H7 (cell line): ENCODE results near the gene CXCL12. TPM values are rescaled to one million over a fixed set of nuclear protein-coding genes. Genes with fewer than 3 reads are reported as not detected.
A peak's percentile ranks its signal among the peaks of the same experiment; 100 is the strongest.

Experiments used
- DNase-seq: peaks from one replicate; pipeline ENCODE4 v3.0.0; 2012
- H3K27me3 ChIP-seq: 2 replicates; pipeline ENCODE4 v1.6.0; 2011; ENCODE audit warnings: mild to moderate bottlenecking, low read length; ENCODE audit not compliant: control insufficient read depth, insufficient read depth
- H3K36me3 ChIP-seq: replicated peaks from 2 replicates; pipeline ENCODE4 v1.5.1; 2011; ENCODE audit warnings: low read length; ENCODE audit not compliant: control insufficient read depth, insufficient read depth
- H3K4me3 ChIP-seq: 2 replicates; pipeline ENCODE4 v1.5.1; 2011; ENCODE audit warnings: low read depth, mild to moderate bottlenecking, control low read depth, low read length, moderate library complexity; ENCODE audit not compliant: insufficient read depth
- total RNA-seq: library from RNA; depleted of rRNA; stranded (reverse); fragments of >200 nt; shearing (Covaris generic); gene quantifications from 2 replicates; pipeline ENCODE4 v1.2.3, GENCODE V29; 2014

Gene CXCL12
- total RNA-seq, 1 experiment from 2014 or later = 21.1 TPM

DNA sequence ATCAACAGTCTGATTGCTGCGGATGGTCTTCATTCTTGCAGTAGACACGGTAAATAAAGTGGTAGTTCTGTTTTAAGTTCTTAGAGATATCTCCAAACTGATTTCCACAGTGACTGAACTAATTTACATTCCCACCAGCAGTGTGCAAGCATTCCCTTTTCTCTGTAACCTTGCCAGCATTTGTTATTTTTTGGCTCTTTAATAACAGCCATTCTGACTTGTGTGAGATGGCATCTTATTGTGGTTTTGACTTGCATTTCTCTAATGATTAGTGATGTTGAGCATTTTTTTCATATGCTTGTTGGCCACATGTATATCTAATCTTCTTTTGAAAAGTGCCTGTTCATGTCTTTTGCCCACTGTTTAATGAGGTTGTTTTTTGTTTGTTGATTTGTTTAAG, 30.2 kb upstream of the CXCL12 start:
- H3K36me3 ChIP-seq = no peaks in the 10 kb centered on the region
- no peak overlapping the region for H3K4me3 ChIP-seq
- no peak for DNase-seq
- H3K27me3 ChIP-seq = no peaks in the 10 kb centered on the region

DNA sequence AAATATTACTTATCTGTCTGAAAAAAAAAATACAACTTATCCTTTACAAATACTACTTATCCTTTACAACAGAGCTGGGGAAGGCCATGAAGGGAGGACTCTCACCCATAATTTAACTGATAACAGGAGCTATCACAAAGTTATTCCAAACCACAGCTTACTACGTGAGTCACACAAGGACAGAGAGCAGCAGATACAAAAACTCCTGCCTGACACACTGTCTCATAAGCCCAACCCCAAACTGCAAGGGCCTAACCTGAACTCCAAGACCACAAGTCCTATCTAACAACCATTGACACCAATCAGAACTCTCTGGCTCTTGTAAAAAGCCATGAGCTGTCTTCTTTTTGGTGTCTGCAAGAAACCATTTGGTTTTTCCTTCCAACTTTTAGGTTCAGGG, 28.5 kb upstream of the CXCL12 start:
- no peaks in the 10 kb centered on the region for H3K36me3 ChIP-seq
- no peak overlapping the region for H3K4me3 ChIP-seq
- DNase-seq = no peak
- no peaks in the 10 kb centered on the region for H3K27me3 ChIP-seq

DNA sequence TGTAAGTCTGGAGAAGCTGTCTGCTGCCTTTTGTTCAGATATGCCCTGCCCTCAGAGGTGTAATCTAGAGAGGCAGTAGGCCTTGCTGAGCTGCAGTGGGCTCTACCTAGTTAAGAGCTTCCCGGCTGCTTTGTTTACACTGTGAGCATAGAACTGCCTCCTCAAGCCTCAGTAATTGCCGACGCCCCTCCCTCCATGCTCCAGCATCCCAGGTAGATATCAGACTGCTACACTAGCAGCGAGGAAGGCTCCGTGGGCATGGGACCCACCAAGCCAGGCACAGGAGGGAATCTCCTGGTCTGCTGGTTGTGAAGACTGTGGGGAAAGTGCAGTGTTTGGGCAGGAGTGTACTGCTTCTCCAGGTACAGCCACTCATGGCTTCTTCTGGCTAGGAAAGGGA, 26.4 kb upstream of the CXCL12 start:
- no peak overlapping the region for H3K4me3 ChIP-seq
- DNase-seq = no peak

DNA sequence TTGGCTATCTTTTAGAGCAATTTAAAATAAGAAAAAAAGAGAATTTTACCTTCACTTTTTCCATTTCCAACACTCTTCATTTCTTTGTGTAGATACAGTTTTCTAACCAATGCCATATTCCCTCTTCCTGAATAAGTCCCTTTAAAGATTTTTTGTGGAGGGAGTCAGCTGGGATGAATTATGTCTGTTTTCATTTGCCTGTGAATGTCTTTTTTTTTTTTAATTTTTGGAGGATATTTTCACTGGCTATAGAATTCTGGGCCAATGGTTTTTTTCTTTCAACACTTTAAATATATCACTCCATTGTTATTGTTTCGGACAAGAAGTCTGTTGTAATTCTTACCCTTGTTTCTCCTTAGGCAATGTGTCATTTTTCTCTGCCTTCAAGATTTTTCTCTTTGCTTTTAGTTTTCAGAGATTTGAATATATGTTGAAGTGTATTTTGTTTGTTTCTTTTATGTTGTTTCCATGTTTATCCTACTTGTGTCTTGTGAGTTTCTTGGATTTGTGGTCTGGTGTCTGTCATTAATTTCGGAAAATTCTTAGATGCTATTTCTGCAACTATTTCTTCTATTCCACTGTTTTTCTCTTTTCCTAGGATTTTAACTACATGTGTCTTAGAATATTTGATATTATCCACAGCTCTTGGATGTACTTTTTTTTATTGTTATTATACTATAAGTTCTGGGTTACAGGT, 20.0 kb upstream of the CXCL12 start:
- no peak for DNase-seq
- H3K4me3 ChIP-seq = no peak overlapping the region
- H3K27me3 ChIP-seq = no peaks in the 10 kb centered on the region
- no peaks in the 10 kb centered on the region for H3K36me3 ChIP-seq

More for the DNA sequence above, 26.4 kb upstream of the CXCL12 start:
- no peaks in the 10 kb centered on the region for H3K36me3 ChIP-seq
- no peaks in the 10 kb centered on the region for H3K27me3 ChIP-seq

DNA sequence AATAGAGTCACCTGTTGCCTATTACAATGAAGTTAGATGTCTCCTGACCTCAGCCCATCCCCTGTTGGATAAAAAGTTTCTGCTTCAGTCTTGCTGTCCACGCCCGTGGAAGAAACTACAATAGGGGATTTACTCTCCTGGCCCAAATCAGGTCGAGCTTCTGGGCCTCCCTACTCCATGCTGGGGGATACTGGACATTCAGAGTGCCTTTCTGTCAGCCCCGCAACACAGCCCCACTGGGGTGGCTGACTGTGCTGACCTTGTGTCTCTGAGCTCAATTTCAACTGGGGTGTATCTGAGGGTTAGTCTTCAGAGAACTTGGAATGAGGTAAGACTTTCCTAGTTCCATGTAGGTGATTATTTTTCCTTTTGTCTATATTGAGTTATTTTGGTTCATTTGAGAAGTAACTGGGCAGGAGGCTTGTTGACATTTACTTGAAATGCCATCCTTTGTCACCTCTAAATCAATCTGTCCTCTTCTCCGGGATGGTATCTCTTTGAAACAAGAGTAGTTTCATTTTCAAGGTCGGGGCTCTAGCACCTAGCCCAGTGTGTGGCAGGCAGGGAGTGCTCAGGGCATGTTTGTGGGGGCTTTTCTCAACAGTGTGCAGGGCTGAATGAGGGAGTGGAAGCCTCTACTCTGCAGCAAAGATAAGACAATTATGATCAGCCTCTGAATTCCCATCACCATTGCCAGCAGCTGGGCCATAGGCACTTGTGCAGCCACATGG, 17.7 kb upstream of the CXCL12 start:
- Histone ChIP-seq H3K4me3 (no peak overlapping the region), H3K36me3 (no peaks in the 10 kb centered on the region), H3K27me3 (no peaks in the 10 kb centered on the region)
- no peak for DNase-seq

DNA sequence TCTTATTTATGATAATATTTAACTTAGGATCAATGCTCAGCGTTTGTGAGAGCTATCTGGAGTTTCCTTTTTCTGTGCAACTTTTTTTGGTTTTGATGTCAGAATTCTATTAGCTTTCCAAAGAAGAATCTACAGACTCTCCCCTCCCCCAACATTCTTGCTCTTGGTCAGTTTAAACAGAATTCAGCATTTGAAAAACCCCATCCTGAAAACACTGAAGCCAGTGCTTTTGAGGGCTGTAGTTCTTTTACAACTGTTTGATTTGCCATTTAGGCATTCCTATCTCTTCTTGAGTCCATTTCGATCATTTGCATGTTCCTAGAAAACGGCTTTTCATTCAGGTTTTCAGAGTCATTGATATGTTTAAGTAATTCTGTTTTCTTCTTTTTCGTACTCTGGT, 15.6 kb upstream of the CXCL12 start:
- DNase-seq = peak; percentile 66
- H3K27me3 ChIP-seq = no peaks in the 10 kb centered on the region; the same call in 1 of the 2 replicates
- H3K4me3 ChIP-seq = no peak overlapping the region
- no peaks in the 10 kb centered on the region for H3K36me3 ChIP-seq

DNA sequence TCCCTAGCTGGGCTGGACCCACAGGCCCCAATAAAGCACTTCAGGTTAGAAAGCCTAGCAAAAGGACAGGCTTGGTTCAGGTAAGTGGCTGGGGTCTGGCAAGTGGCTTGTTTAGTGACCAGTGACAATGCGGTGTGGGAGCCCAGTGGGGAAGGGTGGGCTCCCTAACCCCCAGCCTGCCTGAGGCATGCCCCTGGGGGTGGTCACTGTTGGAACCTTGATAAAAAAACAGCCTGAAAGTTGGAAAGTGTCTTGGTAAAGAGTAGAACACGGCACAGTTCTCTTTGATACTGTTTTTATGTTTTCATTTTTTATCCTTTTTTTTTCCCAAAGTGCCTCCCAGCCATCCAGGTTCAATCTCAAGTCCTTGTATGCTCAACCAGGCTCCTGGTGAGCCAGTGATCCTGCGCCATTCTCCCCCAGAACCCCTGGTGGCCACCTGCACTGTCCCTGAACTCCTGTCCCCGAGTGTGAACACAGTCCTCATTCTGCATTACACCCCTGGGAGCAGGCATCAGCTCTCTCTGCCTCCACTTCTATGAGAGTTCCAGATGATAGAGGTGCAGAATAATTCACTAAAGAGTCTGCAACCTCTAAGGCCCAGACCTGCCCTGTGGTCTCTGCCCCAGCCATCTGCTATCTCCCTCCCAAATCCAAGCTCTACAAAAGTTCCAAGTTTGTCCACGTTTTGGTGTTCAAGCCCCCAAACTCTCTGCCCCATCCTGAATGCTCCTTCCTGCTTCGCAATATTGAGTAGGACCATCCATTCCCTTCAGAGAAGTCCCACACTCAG, 15.0 kb upstream of the CXCL12 start:
- DNase-seq = no peak
- no peak overlapping the region for H3K4me3 ChIP-seq
- no peaks in the 10 kb centered on the region for H3K36me3 ChIP-seq
- H3K27me3 ChIP-seq = no peaks in the 10 kb centered on the region; the same call in 1 of the 2 replicates

DNA sequence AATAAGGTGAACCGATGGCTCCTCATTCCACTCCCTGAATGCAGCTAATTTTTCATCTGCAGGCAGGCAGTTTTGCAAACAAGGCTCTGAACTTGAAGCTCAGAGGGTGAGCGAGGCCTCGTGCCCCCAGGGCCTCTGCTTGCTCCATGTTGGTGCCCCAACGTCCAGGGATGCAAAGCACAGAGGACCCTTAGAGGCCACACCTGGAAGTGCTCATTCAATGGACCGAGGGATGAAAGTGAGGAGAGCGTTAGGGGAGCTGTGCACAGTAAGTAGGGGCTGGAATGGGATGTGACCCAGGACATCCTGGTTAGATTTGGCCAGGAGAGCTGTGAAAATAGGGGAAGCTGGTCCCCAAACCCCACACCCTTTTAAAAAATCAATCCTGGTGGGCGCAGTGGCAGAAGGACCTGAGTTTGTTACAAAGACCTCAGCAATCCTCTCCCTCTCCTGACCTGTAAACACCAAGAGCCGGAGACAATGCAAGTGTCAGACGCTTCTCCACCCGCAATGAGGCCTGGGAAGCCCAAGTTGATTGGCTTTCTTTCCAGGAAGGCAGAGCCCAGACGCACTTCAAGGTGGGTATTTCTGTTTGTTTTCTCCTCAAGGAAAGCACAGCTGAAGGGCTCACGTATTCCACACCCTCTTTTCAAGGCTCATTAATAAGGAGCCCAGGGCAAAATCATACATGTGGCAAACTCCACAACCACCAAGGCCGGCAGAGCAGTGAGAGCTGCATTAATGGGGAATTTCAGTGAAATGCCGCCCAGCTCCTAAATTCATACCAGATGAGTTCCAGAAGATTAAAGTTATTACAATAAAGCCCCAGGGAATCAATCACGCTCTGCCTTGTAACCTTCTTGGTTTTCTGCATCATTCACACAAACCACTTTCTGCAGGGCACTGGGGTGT, 14.1 kb upstream of the CXCL12 start:
- Histone ChIP-seq H3K27me3 (no peaks in the 10 kb centered on the region; the same call in 1 of the 2 replicates), H3K4me3 (no peak overlapping the region), H3K36me3 (no peaks in the 10 kb centered on the region)
- DNase-seq = no peak

DNA sequence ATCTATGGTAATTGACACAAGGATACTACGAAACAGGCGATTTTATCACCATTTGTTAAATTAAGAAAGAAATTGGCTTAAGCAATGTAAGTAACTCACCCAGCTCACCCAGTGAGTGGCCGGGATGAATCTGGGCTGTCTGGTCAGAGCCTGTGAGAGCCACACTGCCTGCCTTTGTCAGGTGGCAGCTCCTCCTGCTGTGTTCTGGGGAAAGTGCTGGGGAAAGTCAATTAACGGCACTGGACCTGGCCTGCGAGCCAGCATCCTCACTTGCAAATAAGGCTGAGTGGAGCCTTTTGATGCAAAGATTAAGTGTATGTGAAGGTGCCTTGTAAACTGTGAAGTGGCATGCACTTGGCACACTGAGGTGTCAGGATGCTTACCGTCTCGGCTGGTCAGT, 13.4 kb upstream of the CXCL12 start:
- no peak for DNase-seq
- no peak overlapping the region for H3K4me3 ChIP-seq

DNA sequence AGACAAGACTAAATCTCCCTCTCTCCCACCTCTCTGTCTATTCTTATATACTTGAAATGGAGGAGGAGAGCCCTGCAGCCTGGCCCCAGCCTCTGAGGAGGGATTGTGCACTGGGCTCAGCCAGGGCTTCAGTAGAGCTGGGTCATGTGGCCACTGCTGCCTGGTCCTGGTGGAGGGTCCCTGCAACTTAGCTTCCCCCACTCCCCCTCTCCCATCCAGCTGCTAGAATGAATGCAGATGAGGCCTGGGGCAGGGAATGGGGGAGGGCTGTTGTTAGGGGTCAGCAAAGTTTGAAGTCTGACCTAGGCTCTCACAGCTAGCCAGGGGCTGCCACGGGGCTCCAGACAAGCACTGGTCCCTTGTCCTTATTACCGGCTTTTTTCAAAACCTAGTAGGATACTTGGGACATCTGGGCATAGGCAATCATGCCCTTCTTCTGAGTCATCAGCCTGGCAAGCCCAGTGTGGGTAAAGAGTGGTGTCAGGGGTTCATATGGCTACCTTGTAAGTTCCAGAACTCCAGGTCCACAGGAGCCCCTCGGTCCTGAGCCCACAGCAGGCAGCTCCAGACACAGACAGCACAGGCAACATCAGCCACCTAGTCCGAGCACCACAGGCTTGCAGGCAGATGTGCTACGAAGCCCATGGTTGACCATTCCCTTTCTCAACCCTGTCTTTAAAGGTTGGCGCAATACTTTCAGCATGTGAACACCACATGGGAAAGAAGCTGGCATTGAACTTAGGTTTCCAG, 12.8 kb upstream of the CXCL12 start:
- no peak for DNase-seq
- H3K27me3 ChIP-seq = no peaks in the 10 kb centered on the region; the same call in 1 of the 2 replicates
- no peaks in the 10 kb centered on the region for H3K36me3 ChIP-seq

More for the DNA sequence above, 13.4 kb upstream of the CXCL12 start:
- H3K27me3 ChIP-seq = no peaks in the 10 kb centered on the region; the same call in 1 of the 2 replicates
- no peaks in the 10 kb centered on the region for H3K36me3 ChIP-seq

DNA sequence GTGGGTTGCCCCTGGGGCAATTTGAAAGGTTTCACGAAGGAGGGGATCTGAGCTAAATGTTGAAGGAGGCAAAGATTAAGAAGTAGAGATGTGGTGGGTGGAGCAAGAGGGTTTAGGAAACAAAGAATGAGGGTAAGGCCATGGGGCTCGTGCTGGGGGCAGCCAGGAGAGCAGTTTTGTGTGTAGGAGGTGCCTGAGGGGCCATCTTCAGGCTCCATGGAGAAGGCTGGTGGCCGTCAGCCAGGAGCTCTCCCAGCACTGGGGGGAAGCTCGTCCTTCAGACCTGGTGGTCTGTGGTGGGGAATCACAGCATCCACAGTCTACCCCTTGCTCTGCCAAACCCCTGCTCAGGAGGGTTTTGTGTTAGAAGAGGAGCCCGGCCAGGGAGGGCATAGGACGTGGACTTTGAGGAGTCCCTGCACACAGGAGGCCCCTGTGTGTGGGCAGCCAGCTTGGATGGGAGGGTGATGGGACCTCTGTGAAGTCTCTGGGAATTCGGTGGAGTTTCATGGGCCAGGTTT, 11.8 kb upstream of the CXCL12 start:
- no peak overlapping the region for H3K4me3 ChIP-seq
- no peaks in the 10 kb centered on the region; the same call in 1 of the 2 replicates for H3K27me3 ChIP-seq
- H3K36me3 ChIP-seq = no peaks in the 10 kb centered on the region
- no peak for DNase-seq

More for the DNA sequence above, 12.8 kb upstream of the CXCL12 start:
- no peak overlapping the region for H3K4me3 ChIP-seq

DNA sequence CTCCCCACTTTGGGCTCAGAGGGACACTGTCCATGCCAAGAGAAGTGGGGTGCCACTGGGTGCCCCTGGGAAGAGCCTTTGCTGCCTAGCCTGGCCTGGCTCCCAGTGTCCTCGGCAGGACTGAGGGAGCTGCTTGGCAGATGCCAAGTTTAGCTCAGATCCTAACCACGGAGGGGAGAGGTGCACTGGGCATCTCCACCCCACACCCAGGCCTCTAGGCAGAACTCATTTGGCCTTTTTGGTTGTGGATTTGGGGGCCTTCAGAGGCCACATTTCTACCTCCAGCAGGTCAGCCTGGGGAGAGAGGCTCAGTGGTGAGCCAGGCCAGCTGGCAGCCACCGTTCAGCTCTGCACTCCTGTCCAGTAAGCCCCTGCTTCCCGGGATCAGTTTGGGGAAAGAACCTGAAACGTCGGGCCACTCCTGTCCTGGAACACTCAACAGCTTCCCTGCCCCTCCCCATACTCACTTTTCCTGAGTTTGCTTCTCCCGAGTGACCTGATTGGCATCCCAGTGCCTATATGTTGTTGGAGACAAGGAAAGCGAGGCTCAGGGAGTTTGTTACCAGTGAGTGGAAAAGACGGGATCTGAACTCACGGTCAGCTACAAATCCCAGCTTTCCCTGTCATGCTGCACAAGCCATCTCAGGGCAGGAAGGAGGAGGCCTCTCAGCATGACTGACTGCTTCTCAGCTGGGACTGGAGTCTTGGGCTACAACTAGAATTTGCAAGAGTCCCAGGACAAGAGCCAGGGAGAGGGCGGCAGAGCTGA, 11.2 kb upstream of the CXCL12 start:
- Histone ChIP-seq H3K4me3 (no peak overlapping the region), H3K27me3 (no peaks in the 10 kb centered on the region; the same call in 1 of the 2 replicates), H3K36me3 (no peaks in the 10 kb centered on the region)
- DNase-seq = no peak
